Caco-2 (cell line): ENCODE data around the gene GCDH. TPM values are rescaled to one million over a fixed set of nuclear protein-coding genes. Genes with fewer than 3 reads are reported as not detected.

Experiments
- BruUV-seq: library from RNA; stranded (reverse); fragments of 400-500 nt; replicated peaks from 2 replicates; lab custom pipeline; 2021; lab: Mats Ljungman, UMichigan
- CTCF ChIA-PET: fragments of 300-600 bp; sonication (Branson Sonifier 250); formaldehyde crosslinking; loops from one replicate; lab custom pipeline; 2022; ENCODE audit warnings: antibody characterized with exemption; lab: Charles Lee
- POLR2A ChIA-PET: fragments of 300-600 bp; sonication (Branson Sonifier 250); formaldehyde crosslinking; loops from one replicate; lab custom pipeline; 2022; ENCODE audit warnings: antibody characterized with exemption; lab: Charles Lee
- DNase-seq, 2 experiments: peaks; one replicate each; pipeline versions ENCODE4 v3.0.0 to v3.0.0-alpha.2; 2020 to 2022
- H3K27me3 ChIP-seq: replicated peaks from 2 replicates; pipeline ENCODE4 v1.6.0; 2011; ENCODE audit warnings: low read length; ENCODE audit not compliant: control insufficient read depth, insufficient read depth
- H3K36me3 ChIP-seq: 2 replicates; pipeline ENCODE4 v1.5.1; 2011; ENCODE audit warnings: low read length; ENCODE audit not compliant: control insufficient read depth, insufficient read depth
- H3K4me1 ChIP-seq: fragments of 250-450 bp; sonication (Bioruptor Pico); 2 replicates; pipeline ENCODE4 v1.5.1; 2020; ENCODE audit warnings: mild to moderate bottlenecking
- H3K4me3 ChIP-seq: 2 replicates; pipeline ENCODE4 v1.5.1; 2011; ENCODE audit warnings: low read depth, mild to moderate bottlenecking, control low read depth, low read length
- H3K9me3 ChIP-seq: fragments of 250-450 bp; sonication (Bioruptor Pico); 2 replicates; pipeline ENCODE4 v1.5.1; 2020; ENCODE audit warnings: mild to moderate bottlenecking, moderate library complexity
- H3K27ac Mint-ChIP-seq: one replicate; pipeline ENCODE4 v1.8.0; 2022; ENCODE audit warnings: mixed read lengths; ENCODE audit not compliant: unreplicated experiment
- H3K27me3 Mint-ChIP-seq: one replicate; pipeline ENCODE4 v1.8.0; 2022; ENCODE audit warnings: mixed read lengths; ENCODE audit not compliant: insufficient read depth, unreplicated experiment
- H3K36me3 Mint-ChIP-seq: one replicate; pipeline ENCODE4 v1.8.0; 2022; ENCODE audit warnings: mild to moderate bottlenecking, mixed read lengths; ENCODE audit not compliant: insufficient read depth, unreplicated experiment
- H3K4me1 Mint-ChIP-seq: one replicate; pipeline ENCODE4 v1.8.0; 2022; ENCODE audit warnings: low read depth, mixed read lengths; ENCODE audit not compliant: unreplicated experiment
- H3K4me3 Mint-ChIP-seq: one replicate; pipeline ENCODE4 v1.8.0; 2022; ENCODE audit warnings: mild to moderate bottlenecking, moderate library complexity, mixed read lengths; ENCODE audit not compliant: unreplicated experiment
- H3K9me3 Mint-ChIP-seq: one replicate; pipeline ENCODE4 v1.8.0; 2022; ENCODE audit warnings: mixed read lengths; ENCODE audit not compliant: unreplicated experiment
- CTCF ChIP-seq, 2 experiments: fragments of 200-600 bp in 1 of 2; IDR thresholded peaks; 1 replicate in 1 of 2; 2 replicates in 1 of 2; pipeline versions ENCODE4 v1.5.1 to v1.8.0; 2011 to 2022; ENCODE audit warnings: antibody characterized with exemption in 1 of 2, control low read depth in 1 of 2, inconsistent platforms in 1 of 2, low read depth in 1 of 2, low read length in 1 of 2, mild to moderate bottlenecking in 1 of 2, moderate library complexity in 1 of 2; ENCODE audit not compliant: insufficient read depth in 1 of 2, severe bottlenecking in 1 of 2, unreplicated experiment in 1 of 2
- intact Hi-C: fragments of 100-400 bp; cut with micrococcal nuclease; formaldehyde crosslinking; loops from one replicate; pipeline ENCODE4 v1.10.0; 2022; ENCODE audit not compliant: unreplicated experiment
- total RNA-seq: library from RNA; stranded (reverse); gene quantifications from 2 replicates; pipeline ENCODE4 v1.2.3, GENCODE V29; 2022

GCDH gene
- total RNA-seq, 1 experiment from 2014 or later = 31.4 TPM

- CTCF ChIA-PET = no interaction called here
- Mint-ChIP-seq H3K36me3 (peaks cover 64% of the 10 kb centered on the region), H3K4me3 (peak overlapping the region; percentile 97), H3K27ac (peak overlapping the region; percentile 97), H3K27me3 (peaks cover 3% of the 10 kb centered on the region), H3K4me1 (peaks cover 17% of the 10 kb centered on the region), H3K9me3 (no peaks in the 10 kb centered on the region)
- H3K36me3 ChIP-seq = peaks cover 16% of the 10 kb centered on the region
- DNase-seq = peak in 1 of 2 experiments; percentile 62
- POLR2A ChIA-PET = no interaction called here
- H3K4me1 ChIP-seq = peaks cover 21% of the 10 kb centered on the region; the same call in 1 of the 2 replicates
- intact Hi-C loops = loop anchor here (1.0 kb wide), 1 partner anchor 20 kb away; the partner anchor contains the start of gene SYCE2
- peak in 1 of 2 experiments; percentile 23 for TF ChIP-seq CTCF (IDR thresholded peaks at IDR 0.05; ENCODE audit: insufficient read depth in 1 of 2, low read depth in 1 of 2, low read length in 1 of 2, severe bottlenecking in 1 of 2, unreplicated experiment in 1 of 2)
- H3K27me3 ChIP-seq = no peaks in the 10 kb centered on the region
- H3K9me3 ChIP-seq = no peaks in the 10 kb centered on the region
- TSS peak; percentile 67 for BruUV-seq
- peak overlapping the region; percentile 100 for H3K4me3 ChIP-seq
These were observed 48.0 kb downstream of the GCDH start for GRCh38 chr19:12938779-12939601.

GRCh38 chr19:12939975-12940423, 49.0 kb downstream of the GCDH start:
- intact Hi-C loops = no loop called here
- no peaks in the 10 kb centered on the region for H3K9me3 Mint-ChIP-seq
- H3K27me3 ChIP-seq = no peaks in the 10 kb centered on the region
- POLR2A ChIA-PET = no interaction called here
- peaks cover 23% of the 10 kb centered on the region for H3K4me1 ChIP-seq
- H3K36me3 ChIP-seq = peaks cover 16% of the 10 kb centered on the region
- H3K4me1 Mint-ChIP-seq = peaks cover 17% of the 10 kb centered on the region
- no peak for DNase-seq
- no peaks in the 10 kb centered on the region for H3K9me3 ChIP-seq
- H3K4me3 ChIP-seq = peak overlapping the region; percentile 100
- peaks cover 74% of the 10 kb centered on the region for H3K36me3 Mint-ChIP-seq
- CTCF ChIA-PET = no interaction called here
- no peak for TF ChIP-seq CTCF (IDR thresholded peaks at IDR 0.05; ENCODE audit: insufficient read depth in 1 of 2, low read depth in 1 of 2, low read length in 1 of 2, severe bottlenecking in 1 of 2, unreplicated experiment in 1 of 2)
- no TSS peak for BruUV-seq
- peak overlapping the region; percentile 97 for H3K27ac Mint-ChIP-seq
- peaks cover 3% of the 10 kb centered on the region for H3K27me3 Mint-ChIP-seq
- H3K4me3 Mint-ChIP-seq = peak overlapping the region; percentile 97

- DNase-seq = no peak
- intact Hi-C loops = no loop called here
- TF ChIP-seq CTCF (IDR thresholded peaks at IDR 0.05; ENCODE audit: insufficient read depth in 1 of 2, low read depth in 1 of 2, low read length in 1 of 2, severe bottlenecking in 1 of 2, unreplicated experiment in 1 of 2) = no peak
- peaks cover 17% of the 10 kb centered on the region for H3K4me1 Mint-ChIP-seq
- H3K27ac Mint-ChIP-seq = no peak overlapping the region
- peak overlapping the region; percentile 19 for H3K4me3 Mint-ChIP-seq
- no peak overlapping the region for H3K4me3 ChIP-seq
- no peaks in the 10 kb centered on the region for H3K27me3 ChIP-seq
- ChIA-PET POLR2A (no interaction called here), CTCF (interaction anchor here (0.6 kb wide), 1 partner anchor 219 kb away, joined by 6 read pairs; no protein-coding TSS in a partner anchor)
- H3K4me1 ChIP-seq = peaks cover 26% of the 10 kb centered on the region
- H3K36me3 ChIP-seq = peaks cover 16% of the 10 kb centered on the region
- no peaks in the 10 kb centered on the region for H3K9me3 ChIP-seq
- H3K27me3 Mint-ChIP-seq = peaks cover 3% of the 10 kb centered on the region
- H3K36me3 Mint-ChIP-seq = peaks cover 83% of the 10 kb centered on the region
- H3K9me3 Mint-ChIP-seq = no peaks in the 10 kb centered on the region
- BruUV-seq = no TSS peak
These were observed 49.9 kb downstream of the GCDH start for GRCh38 chr19:12940897-12941296.
